ENCODE measurements around the gene TRAPPC10. TPM values are rescaled to one million over a fixed set of nuclear protein-coding genes. Genes with fewer than 3 reads are reported as not detected.
A peak's percentile ranks its signal among the peaks of the same experiment; 100 is the strongest.

Gene TRAPPC10
- total RNA-seq, 4 donors from 2014 or later: 38.6 to 77.8 (median 55.3) TPM

- intact Hi-C loops (cut with DNase I): no loop called here
These were observed 54.0 kb downstream of the TRAPPC10 start for GRCh38 chr21:44066116-44066515.

GRCh38 chr21:44067011-44067839 lies 55.1 kb downstream of the TRAPPC10 start:
- 81 to 82% methylated on average over 15 of the region's 15 CpGs for WGBS, 2 donors
- H3K27ac ChIP-seq: no peak overlapping the region

More at GRCh38 chr21:44066116-44066515, 54.0 kb downstream of the TRAPPC10 start:
- DNase-seq: no peak
- Histone ChIP-seq H3K36me3 (peaks cover 3 to 22% of the 10 kb centered on the region in 2 donors), H3K4me1 (peaks cover 11 to 14% of the 10 kb centered on the region in 2 donors), H3K27me3 (no peaks in the 10 kb centered on the region), H3K9me3 (no peaks in the 10 kb centered on the region), H3K27ac (no peak overlapping the region), H3K4me3 (replicated peaks in 1 of 3) (no peak overlapping the region)
- TF ChIP-seq CTCF (IDR thresholded peaks at IDR 0.05) (no peak), POLR2A (IDR thresholded peaks at IDR 0.05) (no peak)
- 94 to 97% methylated on average over 10 of the region's 10 CpGs for WGBS, 2 donors

GRCh38 chr21:44070391-44070790 lies 58.3 kb downstream of the TRAPPC10 start:
- H3K27me3 ChIP-seq: no peaks in the 10 kb centered on the region
- no peak for TF ChIP-seq POLR2A (IDR thresholded peaks at IDR 0.05)
- TF ChIP-seq CTCF (IDR thresholded peaks at IDR 0.05): no peak
- H3K27ac ChIP-seq: peak overlapping the region in 1 of 3 donors; percentile 61
- intact Hi-C loops (cut with DNase I): no loop called here
- WGBS, 2 donors: 84 to 85% methylated on average over 7 of the region's 7 CpGs
- peaks cover 7 to 20% of the 10 kb centered on the region in 2 donors for H3K36me3 ChIP-seq
- peaks cover 12 to 17% of the 10 kb centered on the region in 2 donors for H3K4me1 ChIP-seq
- H3K9me3 ChIP-seq: no peaks in the 10 kb centered on the region
- no peak for DNase-seq
- H3K4me3 ChIP-seq (replicated peaks in 1 of 3): no peak overlapping the region

More at GRCh38 chr21:44067011-44067839, 55.1 kb downstream of the TRAPPC10 start:
- Histone ChIP-seq H3K4me1 (peaks cover 12 to 17% of the 10 kb centered on the region in 2 donors), H3K36me3 (peaks cover 3 to 20% of the 10 kb centered on the region in 2 donors), H3K9me3 (no peaks in the 10 kb centered on the region), H3K27me3 (no peaks in the 10 kb centered on the region), H3K4me3 (replicated peaks in 1 of 3) (no peak overlapping the region)
- TF ChIP-seq CTCF (IDR thresholded peaks at IDR 0.05): no peak
- no peak for TF ChIP-seq POLR2A (IDR thresholded peaks at IDR 0.05)
- intact Hi-C loops (cut with DNase I): no loop called here
- DNase-seq: peak in 1 of 2 donors; percentile 22

- TF ChIP-seq CTCF (IDR thresholded peaks at IDR 0.05): no peak
- no peak for TF ChIP-seq POLR2A (IDR thresholded peaks at IDR 0.05)
- Histone ChIP-seq H3K4me3 (replicated peaks in 1 of 3) (no peak overlapping the region), H3K27me3 (no peaks in the 10 kb centered on the region), H3K27ac (peak overlapping the region in 1 of 3 donors; percentile 61), H3K4me1 (peaks cover 12 to 17% of the 10 kb centered on the region in 2 donors), H3K36me3 (peaks cover 10 to 23% of the 10 kb centered on the region in 2 donors), H3K9me3 (no peaks in the 10 kb centered on the region)
- no peak for DNase-seq
- WGBS, 2 donors: 90 to 91% methylated on average over 15 of the region's 15 CpGs
- intact Hi-C loops (cut with DNase I): no loop called here
These were observed 59.4 kb downstream of the TRAPPC10 start for GRCh38 chr21:44071359-44072104.

All from thyroid gland (tissue), 4 donors.